Activated gamma-delta T cell treated with Interleukin-2 at 50 U/mL for 16 hours (primary cell): ENCODE data around the gene CELF2.

Experiments
- DNase-seq: peaks from one replicate; pipeline ENCODE4 v3.0.0-alpha.2; 2020

The CELF2 gene

GRCh38 chr10:11307937-11308336 lies 290.3 kb downstream of the CELF2 start:
- no peak for DNase-seq

GRCh38 chr10:11311027-11311426 lies 293.4 kb downstream of the CELF2 start:
- DNase-seq = no peak

- no peak for DNase-seq
These were observed 295.8 kb downstream of the CELF2 start for GRCh38 chr10:11313463-11313862.

- no peak for DNase-seq
These were observed 300.4 kb downstream of the CELF2 start for GRCh38 chr10:11317936-11318670.

- no peak for DNase-seq
These were observed 301.3 kb downstream of the CELF2 start for GRCh38 chr10:11318826-11319598.

GRCh38 chr10:11319990-11320602 lies 302.4 kb downstream of the CELF2 start:
- DNase-seq = no peak

- DNase-seq = no peak
These were observed 303.3 kb downstream of the CELF2 start for GRCh38 chr10:11320809-11321520.

- no peak for DNase-seq
These were observed 305.0 kb downstream of the CELF2 start for GRCh38 chr10:11322698-11323097.

GRCh38 chr10:11324761-11325321 lies 307.2 kb downstream of the CELF2 start:
- DNase-seq = no peak

GRCh38 chr10:11325817-11326216 lies 308.1 kb downstream of the CELF2 start:
- DNase-seq = no peak

GRCh38 chr10:11326241-11326640 lies 308.6 kb downstream of the CELF2 start:
- no peak for DNase-seq

- DNase-seq = no peak
These were observed 309.4 kb downstream of the CELF2 start for GRCh38 chr10:11326913-11327616.

GRCh38 chr10:11328264-11329061 lies 310.8 kb downstream of the CELF2 start:
- no peak for DNase-seq

- DNase-seq = no peak
These were observed 311.5 kb downstream of the CELF2 start for GRCh38 chr10:11329062-11329673.

- DNase-seq = no peak
These were observed 312.8 kb downstream of the CELF2 start for GRCh38 chr10:11330383-11331045.

GRCh38 chr10:11331046-11331577 lies 313.4 kb downstream of the CELF2 start:
- DNase-seq = no peak

- no peak for DNase-seq
These were observed 314.1 kb downstream of the CELF2 start for GRCh38 chr10:11331726-11332125.

GRCh38 chr10:11332846-11333245 lies 315.2 kb downstream of the CELF2 start:
- no peak for DNase-seq

- DNase-seq = no peak
These were observed 316.8 kb downstream of the CELF2 start for GRCh38 chr10:11334436-11334835.

- DNase-seq = no peak
These were observed 317.5 kb downstream of the CELF2 start for GRCh38 chr10:11335167-11335652.
